GM12878 (cell line): Measurements from ENCODE around the gene ADISSP. TPM values are rescaled to one million over a fixed set of nuclear protein-coding genes. Genes with fewer than 3 reads are reported as not detected.
A peak's percentile ranks its signal among the peaks of the same experiment; 100 is the strongest.

Experiments used
- ATF7 ChIP-seq: fragments of 450-650 bp; IDR thresholded peaks from 2 replicates; pipeline ENCODE4 v1.6.1; 2016; ENCODE audit warnings: low read depth, mild to moderate bottlenecking
- BHLHE40 ChIP-seq, 2 experiments: fragments of 450-650 bp in 1 of 2; IDR thresholded peaks; 2 replicates each; pipeline ENCODE4 v1.6.1; 2011 to 2017; ENCODE audit warnings: low read depth in 2 of 2, borderline replicate concordance in 1 of 2, improper control_type of control experiment in 1 of 2, low read length in 1 of 2, mild to moderate bottlenecking in 1 of 2
- BRCA1 ChIP-seq: IDR thresholded peaks from 2 replicates; pipeline ENCODE4 v1.6.1; 2011; ENCODE audit warnings: low read depth, low read length, improper control_type of control experiment
- CBFB ChIP-seq: IDR thresholded peaks from 2 replicates; pipeline ENCODE4 v1.6.1; 2016; ENCODE audit warnings: antibody characterized with exemption, low read depth
- FOS ChIP-seq: IDR thresholded peaks from 3 replicates; pipeline ENCODE4 v1.6.1; 2011; ENCODE audit warnings: borderline replicate concordance; ENCODE audit not compliant: insufficient read length; ENCODE audit errors: extremely low read depth
- HDAC2 ChIP-seq: fragments of 200-600 bp; sonication (generic); IDR thresholded peaks from 2 replicates; pipeline ENCODE4 v1.6.1; 2017
- HDGF ChIP-seq: fragments of 450-650 bp; IDR thresholded peaks from 2 replicates; pipeline ENCODE4 v1.6.1; 2016; ENCODE audit warnings: antibody characterized with exemption
- LARP7 ChIP-seq: fragments of 450-650 bp; IDR thresholded peaks from 2 replicates; pipeline ENCODE4 v1.6.1; 2017; ENCODE audit warnings: mild to moderate bottlenecking
- MEF2A ChIP-seq: IDR thresholded peaks from 2 replicates; pipeline ENCODE4 v1.6.1; 2011; ENCODE audit warnings: low read depth, mild to moderate bottlenecking, low read length, moderate library complexity; ENCODE audit not compliant: insufficient read depth
- MXI1 ChIP-seq: fragments of 150-350 bp; IDR thresholded peaks from 2 replicates; pipeline ENCODE4 v1.6.1; 2011; ENCODE audit warnings: low read depth, mild to moderate bottlenecking, inconsistent platforms, low read length, improper control_type of control experiment
- NBN ChIP-seq: fragments of 450-650 bp; IDR thresholded peaks from 2 replicates; pipeline ENCODE4 v1.6.1; 2016
- NFIC ChIP-seq: IDR thresholded peaks from 2 replicates; pipeline ENCODE4 v1.6.1; 2012; ENCODE audit warnings: low read depth, mild to moderate bottlenecking, inconsistent platforms, low read length, moderate library complexity
- POLR2AphosphoS5 ChIP-seq: IDR thresholded peaks from 2 replicates; pipeline ENCODE4 v1.6.1; 2011; ENCODE audit warnings: mild to moderate bottlenecking, low read length, inconsistent platforms
- POU2F2 ChIP-seq: IDR thresholded peaks from 3 replicates; pipeline ENCODE4 v1.6.1; 2011; ENCODE audit warnings: low read depth, mild to moderate bottlenecking, low read length, borderline replicate concordance
- RB1 ChIP-seq: fragments of 450-650 bp; formaldehyde crosslinking; IDR thresholded peaks from 2 replicates; pipeline ENCODE4 v1.6.1; 2017; ENCODE audit warnings: mild to moderate bottlenecking, borderline replicate concordance
- RCOR1 ChIP-seq: conservative IDR thresholded peaks from 2 replicates; pipeline ENCODE4 v1.6.1; 2012; ENCODE audit warnings: low read depth, low read length, improper control_type of control experiment
- RELA ChIP-seq: fragments of 450-650 bp; IDR thresholded peaks from 2 replicates; pipeline ENCODE4 v1.8.0; 2014; ENCODE audit warnings: borderline replicate concordance; ENCODE audit not compliant: partially characterized antibody
- SIX5 ChIP-seq: IDR thresholded peaks from 2 replicates; pipeline ENCODE4 v1.6.1; 2011; ENCODE audit warnings: mild to moderate bottlenecking, low read depth, low read length, moderate library complexity; ENCODE audit not compliant: severe bottlenecking
- SUPT20H ChIP-seq: IDR thresholded peaks from 2 replicates; pipeline ENCODE4 v1.6.1; 2011; ENCODE audit warnings: low read depth, mild to moderate bottlenecking, low read length, moderate library complexity, borderline replicate concordance; ENCODE audit not compliant: control insufficient read depth
- TCF3 ChIP-seq: IDR thresholded peaks from 2 replicates; pipeline ENCODE4 v1.6.1; 2012; ENCODE audit warnings: low read depth, mild to moderate bottlenecking, low read length, borderline replicate concordance; ENCODE audit not compliant: insufficient read depth
- YY1 ChIP-seq: IDR thresholded peaks from 2 replicates; pipeline ENCODE4 v1.6.1; 2011; ENCODE audit warnings: low read depth, mild to moderate bottlenecking, low read length
- polyA plus RNA-seq, 11 experiments: library from polyadenylated mRNA; depleted of rRNA in 4 of 11; unstranded in 6 of 11; stranded (reverse) in 5 of 11; fragments of >200 nt; fragmentation: Nextera tagmentation in 4 of 11; fragmentation: Illumina TruSeq in 1 of 11; extraction: Ambion mirVana in 4 of 11; extraction: Trizol in 1 of 11; gene quantifications; 1 replicate in 1 of 11; 2 replicates in 10 of 11; pipeline versions ENCODE4 v1.2.1 to v1.2.3, GENCODE V29; 2011 to 2016; ENCODE audit warnings: inconsistent platforms in 2 of 11, missing spikeins in 2 of 11, low read depth in 1 of 11
- total RNA-seq, 4 experiments: library from RNA; depleted of rRNA in 3 of 4; stranded (reverse); fragments of >200 nt in 3 of 4; fragmentation: Illumina TruSeq in 1 of 4; extraction: Trizol in 1 of 4; gene quantifications; 2 replicates each; pipeline versions ENCODE4 v1.2.1 to v1.2.3, GENCODE V29; 2013 to 2021
- TF ChIP-seq, protein P1 (sequence below): IDR thresholded peaks from 2 replicates; pipeline ENCODE4 v1.6.1; 2011; ENCODE audit warnings: borderline replicate concordance, low read depth, mild to moderate bottlenecking, moderate library complexity, mixed read lengths, low read length; ENCODE audit not compliant: insufficient read depth; ENCODE audit errors: extremely low read length
- TF ChIP-seq, protein P2 (sequence below): fragments of 450-650 bp; IDR thresholded peaks from 2 replicates; pipeline ENCODE4 v1.6.1; 2017; ENCODE audit warnings: low read depth, mild to moderate bottlenecking, moderate library complexity
- TF ChIP-seq, protein P3 (sequence below): fragments of 450-650 bp; IDR thresholded peaks from 2 replicates; pipeline ENCODE4 v1.6.1; 2016; ENCODE audit warnings: mild to moderate bottlenecking
- TF ChIP-seq, protein P4 (sequence below): IDR thresholded peaks from 2 replicates; pipeline ENCODE4 v1.6.1; 2011; ENCODE audit warnings: borderline replicate concordance, low read depth, mild to moderate bottlenecking, moderate library complexity, low read length; ENCODE audit not compliant: insufficient read depth, poor library complexity, severe bottlenecking

The ADISSP gene
- total and polyA plus RNA-seq, 10 of the 15 experiments (the other 5 are each of a cell fraction or from before 2014, with no cell fraction given), result 0.80 to 96.3 (median 38.6) TPM

DNA sequence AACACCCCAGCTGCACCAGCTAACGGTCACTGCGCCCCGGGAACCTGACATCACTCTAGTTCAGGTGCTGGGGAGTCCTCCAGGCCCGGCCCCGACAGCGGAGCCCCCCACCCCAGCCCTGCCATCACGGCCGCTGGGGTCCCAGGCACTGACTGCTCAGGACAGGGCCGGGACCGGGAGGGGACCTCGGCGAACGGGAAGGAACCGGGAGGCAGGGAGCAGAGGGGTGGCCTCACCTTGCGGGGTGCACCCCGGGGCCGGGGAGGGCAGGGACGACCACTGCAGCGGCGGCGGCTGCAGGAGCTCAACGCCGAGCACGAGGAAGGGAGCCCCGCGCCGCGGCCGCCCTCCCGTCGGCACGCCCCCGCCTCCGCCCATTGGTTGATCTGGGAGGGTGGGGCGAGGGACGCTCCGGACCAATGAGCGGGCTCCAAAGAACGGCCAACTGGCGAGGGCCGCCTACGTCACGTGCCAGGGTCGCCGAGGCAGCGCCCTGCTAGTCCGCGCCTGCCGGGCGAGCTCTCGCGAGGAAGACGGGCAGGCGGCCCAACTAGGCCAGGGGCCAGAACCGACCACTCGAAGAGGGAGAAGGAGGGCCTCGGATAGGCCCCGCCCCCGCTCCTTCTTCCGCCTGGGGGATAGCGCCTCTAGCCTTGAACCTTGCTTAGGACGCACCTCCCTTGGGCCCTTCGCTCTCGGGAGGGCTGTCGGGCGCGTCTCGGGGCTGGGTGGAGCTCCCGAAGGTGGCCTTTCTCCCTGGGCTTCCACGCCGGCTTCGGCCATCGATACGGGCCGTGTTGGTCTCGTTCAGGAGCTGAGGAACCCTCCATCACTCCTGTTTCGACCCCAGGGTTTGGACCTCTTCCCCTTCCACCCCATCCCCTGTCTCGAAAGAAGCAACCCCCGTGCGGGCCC is at the start of gene ADISSP (continued):
- TF ChIP-seq, protein P1, sequence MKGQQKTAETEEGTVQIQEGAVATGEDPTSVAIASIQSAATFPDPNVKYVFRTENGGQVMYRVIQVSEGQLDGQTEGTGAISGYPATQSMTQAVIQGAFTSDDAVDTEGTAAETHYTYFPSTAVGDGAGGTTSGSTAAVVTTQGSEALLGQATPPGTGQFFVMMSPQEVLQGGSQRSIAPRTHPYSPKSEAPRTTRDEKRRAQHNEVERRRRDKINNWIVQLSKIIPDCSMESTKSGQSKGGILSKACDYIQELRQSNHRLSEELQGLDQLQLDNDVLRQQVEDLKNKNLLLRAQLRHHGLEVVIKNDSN, result peak; percentile 94
- TF ChIP-seq TCF3, result no peak
- peak; percentile 6; the same call in 1 of the 3 replicates for TF ChIP-seq POU2F2
- TF ChIP-seq MXI1, result peak; percentile 87
- TF ChIP-seq, protein P2, sequence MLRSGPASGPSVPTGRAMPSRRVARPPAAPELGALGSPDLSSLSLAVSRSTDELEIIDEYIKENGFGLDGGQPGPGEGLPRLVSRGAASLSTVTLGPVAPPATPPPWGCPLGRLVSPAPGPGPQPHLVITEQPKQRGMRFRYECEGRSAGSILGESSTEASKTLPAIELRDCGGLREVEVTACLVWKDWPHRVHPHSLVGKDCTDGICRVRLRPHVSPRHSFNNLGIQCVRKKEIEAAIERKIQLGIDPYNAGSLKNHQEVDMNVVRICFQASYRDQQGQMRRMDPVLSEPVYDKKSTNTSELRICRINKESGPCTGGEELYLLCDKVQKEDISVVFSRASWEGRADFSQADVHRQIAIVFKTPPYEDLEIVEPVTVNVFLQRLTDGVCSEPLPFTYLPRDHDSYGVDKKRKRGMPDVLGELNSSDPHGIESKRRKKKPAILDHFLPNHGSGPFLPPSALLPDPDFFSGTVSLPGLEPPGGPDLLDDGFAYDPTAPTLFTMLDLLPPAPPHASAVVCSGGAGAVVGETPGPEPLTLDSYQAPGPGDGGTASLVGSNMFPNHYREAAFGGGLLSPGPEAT, result no peak
- peak; percentile 78 for TF ChIP-seq POLR2AphosphoS5
- no peak for TF ChIP-seq SUPT20H
- TF ChIP-seq RELA, result no peak
- TF ChIP-seq LARP7, result peak; percentile 44; the same call in 1 of the 2 replicates
- peak; percentile 10 for TF ChIP-seq FOS
- 0 out of 2 replicates have a peak, but pooled peaks have one; percentile 40 for TF ChIP-seq RB1
- TF ChIP-seq SIX5, result peak; percentile 30
- no peak for TF ChIP-seq ATF7
- TF ChIP-seq, protein P3, sequence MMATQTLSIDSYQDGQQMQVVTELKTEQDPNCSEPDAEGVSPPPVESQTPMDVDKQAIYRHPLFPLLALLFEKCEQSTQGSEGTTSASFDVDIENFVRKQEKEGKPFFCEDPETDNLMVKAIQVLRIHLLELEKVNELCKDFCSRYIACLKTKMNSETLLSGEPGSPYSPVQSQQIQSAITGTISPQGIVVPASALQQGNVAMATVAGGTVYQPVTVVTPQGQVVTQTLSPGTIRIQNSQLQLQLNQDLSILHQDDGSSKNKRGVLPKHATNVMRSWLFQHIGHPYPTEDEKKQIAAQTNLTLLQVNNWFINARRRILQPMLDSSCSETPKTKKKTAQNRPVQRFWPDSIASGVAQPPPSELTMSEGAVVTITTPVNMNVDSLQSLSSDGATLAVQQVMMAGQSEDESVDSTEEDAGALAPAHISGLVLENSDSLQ, result peak; percentile 74; the same call in 1 of the 2 replicates
- 0 out of 2 replicates have a peak, but pooled peaks have one; percentile 75 for TF ChIP-seq CBFB
- peak; percentile 79; the same call in 1 of the 2 replicates for TF ChIP-seq HDGF
- TF ChIP-seq BHLHE40 (IDR thresholded peaks at IDR 0.05; ENCODE audit: borderline replicate concordance in 1 of 2, low read depth in 2 of 2, low read length in 1 of 2), result peak; percentile 93 to 98
- TF ChIP-seq YY1, result 0 out of 2 replicates have a peak, but pooled peaks have one; percentile 12
- TF ChIP-seq, protein P4, sequence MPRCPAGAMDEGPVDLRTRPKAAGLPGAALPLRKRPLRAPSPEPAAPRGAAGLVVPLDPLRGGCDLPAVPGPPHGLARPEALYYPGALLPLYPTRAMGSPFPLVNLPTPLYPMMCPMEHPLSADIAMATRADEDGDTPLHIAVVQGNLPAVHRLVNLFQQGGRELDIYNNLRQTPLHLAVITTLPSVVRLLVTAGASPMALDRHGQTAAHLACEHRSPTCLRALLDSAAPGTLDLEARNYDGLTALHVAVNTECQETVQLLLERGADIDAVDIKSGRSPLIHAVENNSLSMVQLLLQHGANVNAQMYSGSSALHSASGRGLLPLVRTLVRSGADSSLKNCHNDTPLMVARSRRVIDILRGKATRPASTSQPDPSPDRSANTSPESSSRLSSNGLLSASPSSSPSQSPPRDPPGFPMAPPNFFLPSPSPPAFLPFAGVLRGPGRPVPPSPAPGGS, result no peak
- no peak; the same call in 1 of the 2 replicates for TF ChIP-seq RCOR1
- no peak for TF ChIP-seq HDAC2
- no peak for TF ChIP-seq NFIC
- TF ChIP-seq NBN, result 0 out of 2 replicates have a peak, but pooled peaks have one; percentile 22
- TF ChIP-seq MEF2A, result no peak
- TF ChIP-seq BRCA1, result peak; percentile 79
